ENCODE measurements around the gene COL25A1.
A peak's percentile ranks its signal among the peaks of the same experiment; 100 is the strongest.

COL25A1 gene

DNA sequence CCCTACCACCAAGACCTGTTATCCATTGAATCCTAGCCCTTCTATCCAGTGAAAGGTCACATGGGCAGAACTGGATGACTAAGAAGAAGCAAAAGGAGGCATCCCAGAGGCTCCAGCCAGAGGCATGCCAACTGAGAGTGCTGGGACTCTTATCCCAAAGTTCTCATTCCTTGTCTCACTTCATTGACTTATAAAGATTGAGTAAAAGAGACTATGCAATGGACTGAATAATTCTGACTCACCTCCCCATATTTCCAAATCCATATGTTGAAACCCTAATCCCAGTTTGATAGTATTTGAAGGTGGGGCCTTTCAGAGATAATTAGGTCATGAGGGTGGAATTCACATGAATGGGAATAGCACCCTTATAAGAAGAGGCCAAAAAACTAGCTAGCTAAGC is 131.4 kb downstream of the COL25A1 start:
- no peak for TF ChIP-seq CTCF (conservative IDR thresholded peaks at IDR 0.05; ENCODE audit: control insufficient read depth, insufficient read depth, low read depth, low read length)
- H3K4me3 ChIP-seq (ENCODE audit: control insufficient read depth, low read depth, low read length): no peak overlapping the region
- DNase-seq (ENCODE audit: low read depth): peak; percentile 45

DNA sequence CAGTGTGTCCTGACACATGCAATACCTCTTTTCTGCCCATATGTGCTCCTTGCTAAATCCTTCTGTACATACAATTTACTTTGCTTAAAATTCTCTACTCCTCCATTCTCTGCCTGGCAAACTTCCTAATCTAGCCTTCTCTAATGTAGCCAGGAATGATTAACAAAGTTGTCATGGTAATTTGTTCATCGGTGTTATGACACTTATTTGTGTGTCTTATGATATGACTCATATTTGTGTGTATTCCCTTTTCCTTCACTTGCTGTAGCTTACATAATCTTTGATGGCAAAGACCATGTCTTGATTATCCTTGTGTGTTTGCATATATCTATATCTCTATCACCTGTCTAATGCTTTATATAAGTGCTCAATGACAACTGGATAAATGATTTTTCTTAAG is 133.3 kb downstream of the COL25A1 start:
- DNase-seq (ENCODE audit: low read depth): peak; percentile 28
- TF ChIP-seq CTCF (conservative IDR thresholded peaks at IDR 0.05; ENCODE audit: control insufficient read depth, insufficient read depth, low read depth, low read length): no peak
- no peak overlapping the region for H3K4me3 ChIP-seq (ENCODE audit: control insufficient read depth, low read depth, low read length)

DNA sequence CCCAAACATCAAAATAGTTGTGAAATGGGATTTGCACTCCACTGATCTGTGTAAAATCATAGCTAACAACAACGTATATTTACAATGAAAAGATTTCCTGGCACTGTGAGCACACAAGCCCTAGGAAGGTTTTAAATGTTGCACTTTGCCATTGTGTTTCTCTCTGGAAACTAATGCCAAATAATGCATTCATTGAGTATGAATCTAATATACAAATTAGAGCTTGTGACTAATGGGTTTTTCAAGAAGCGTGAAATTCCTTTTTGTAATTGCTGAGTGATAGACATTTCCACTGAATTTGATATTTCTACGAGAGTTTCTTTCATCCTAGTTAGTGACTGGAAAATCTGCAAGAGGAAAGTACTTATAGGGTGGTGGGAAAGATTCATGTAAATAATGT is 135.9 kb downstream of the COL25A1 start:
- no peak overlapping the region for H3K4me3 ChIP-seq (ENCODE audit: control insufficient read depth, low read depth, low read length)
- no peak for TF ChIP-seq CTCF (conservative IDR thresholded peaks at IDR 0.05; ENCODE audit: control insufficient read depth, insufficient read depth, low read depth, low read length)
- no peak for DNase-seq (ENCODE audit: low read depth)

- no peak overlapping the region for H3K4me3 ChIP-seq (ENCODE audit: control insufficient read depth, low read depth, low read length)
- no peak for TF ChIP-seq CTCF (conservative IDR thresholded peaks at IDR 0.05; ENCODE audit: control insufficient read depth, insufficient read depth, low read depth, low read length)
- no peak for DNase-seq (ENCODE audit: low read depth)
These were observed 136.3 kb downstream of the COL25A1 start for GRCh38 chr4:109166126-109166525.

- TF ChIP-seq CTCF (conservative IDR thresholded peaks at IDR 0.05; ENCODE audit: control insufficient read depth, insufficient read depth, low read depth, low read length): no peak
- no peak for DNase-seq (ENCODE audit: low read depth)
- no peak overlapping the region for H3K4me3 ChIP-seq (ENCODE audit: control insufficient read depth, low read depth, low read length)
These were observed 138.4 kb downstream of the COL25A1 start for GRCh38 chr4:109164011-109164410.

DNA sequence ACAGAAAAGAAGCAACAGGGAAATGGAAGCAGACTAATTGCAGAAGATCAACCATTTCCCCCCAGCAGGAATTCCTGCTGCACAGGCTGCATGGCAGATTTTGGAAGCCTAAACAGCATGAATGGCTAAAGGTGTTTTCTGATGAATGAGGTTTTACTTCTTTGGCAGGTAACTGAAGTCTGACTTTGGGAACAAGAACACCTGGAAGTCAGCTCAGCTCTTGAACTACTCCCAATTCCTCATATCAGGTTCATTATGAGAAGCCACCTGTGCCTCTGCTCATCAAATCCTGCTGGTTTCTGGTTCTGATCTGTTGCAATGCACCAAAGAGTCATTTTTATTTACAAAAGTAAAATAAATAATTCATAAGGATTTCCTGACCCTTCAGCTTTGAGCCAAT is 139.0 kb downstream of the COL25A1 start:
- H3K4me3 ChIP-seq (ENCODE audit: control insufficient read depth, low read depth, low read length): no peak overlapping the region
- TF ChIP-seq CTCF (conservative IDR thresholded peaks at IDR 0.05; ENCODE audit: control insufficient read depth, insufficient read depth, low read depth, low read length): no peak
- DNase-seq (ENCODE audit: low read depth): no peak

GRCh38 chr4:109162759-109163158 is 139.7 kb downstream of the COL25A1 start:
- H3K4me3 ChIP-seq (ENCODE audit: control insufficient read depth, low read depth, low read length): no peak overlapping the region
- no peak for TF ChIP-seq CTCF (conservative IDR thresholded peaks at IDR 0.05; ENCODE audit: control insufficient read depth, insufficient read depth, low read depth, low read length)
- no peak for DNase-seq (ENCODE audit: low read depth)

Measured in fibroblast of mammary gland (primary cell).